Body of pancreas (tissue), 4 donors: Measurements from ENCODE around the gene ANKRD28.

Source experiments
- POLR2A ChIP-seq, 3 donors: fragments of 450-650 bp; IDR thresholded peaks; one replicate each; pipeline ENCODE4 v1.6.1; 2016; ENCODE audit warnings: antibody characterized with exemption in 3 of 3, mild to moderate bottlenecking in 2 of 3
- TF ChIP-seq, protein P1 (sequence below), 7 experiments: fragments of 450-650 bp in 4 of 7; fragments of 200-600 bp in 3 of 7; sonication (generic) in 3 of 7; IDR thresholded peaks; one replicate each; pipeline ENCODE4 v1.5.1; 2016 to 2019; ENCODE audit warnings: antibody characterized with exemption in 7 of 7

DNA sequence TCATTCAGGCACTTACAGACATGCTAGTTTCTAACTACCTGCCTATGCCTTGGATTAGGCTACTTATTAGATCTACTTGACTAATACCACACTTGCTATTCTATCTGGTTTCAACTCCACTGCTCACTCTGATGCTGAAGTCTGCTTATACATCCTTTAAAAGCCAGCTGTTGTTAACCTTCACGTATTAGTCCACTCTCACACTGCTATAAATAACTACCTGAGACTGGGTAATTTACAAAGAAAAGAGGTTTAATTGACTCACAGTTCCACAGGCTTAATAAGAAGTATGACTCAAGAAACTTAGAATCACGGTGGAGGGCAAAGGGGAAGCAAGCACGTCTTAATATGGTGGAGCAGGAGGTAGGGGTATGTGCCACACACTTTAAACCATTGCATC is 47.7 kb upstream of the ANKRD28 start:
- TF ChIP-seq, protein P1, sequence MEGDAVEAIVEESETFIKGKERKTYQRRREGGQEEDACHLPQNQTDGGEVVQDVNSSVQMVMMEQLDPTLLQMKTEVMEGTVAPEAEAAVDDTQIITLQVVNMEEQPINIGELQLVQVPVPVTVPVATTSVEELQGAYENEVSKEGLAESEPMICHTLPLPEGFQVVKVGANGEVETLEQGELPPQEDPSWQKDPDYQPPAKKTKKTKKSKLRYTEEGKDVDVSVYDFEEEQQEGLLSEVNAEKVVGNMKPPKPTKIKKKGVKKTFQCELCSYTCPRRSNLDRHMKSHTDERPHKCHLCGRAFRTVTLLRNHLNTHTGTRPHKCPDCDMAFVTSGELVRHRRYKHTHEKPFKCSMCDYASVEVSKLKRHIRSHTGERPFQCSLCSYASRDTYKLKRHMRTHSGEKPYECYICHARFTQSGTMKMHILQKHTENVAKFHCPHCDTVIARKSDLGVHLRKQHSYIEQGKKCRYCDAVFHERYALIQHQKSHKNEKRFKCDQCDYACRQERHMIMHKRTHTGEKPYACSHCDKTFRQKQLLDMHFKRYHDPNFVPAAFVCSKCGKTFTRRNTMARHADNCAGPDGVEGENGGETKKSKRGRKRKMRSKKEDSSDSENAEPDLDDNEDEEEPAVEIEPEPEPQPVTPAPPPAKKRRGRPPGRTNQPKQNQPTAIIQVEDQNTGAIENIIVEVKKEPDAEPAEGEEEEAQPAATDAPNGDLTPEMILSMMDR (IDR thresholded peaks at IDR 0.05), result no peak
- TF ChIP-seq POLR2A (IDR thresholded peaks at IDR 0.05), result no peak
